GM12878 (cell line): ENCODE data around the gene SLC38A7. TPM values are rescaled to one million over a fixed set of nuclear protein-coding genes. Genes with fewer than 3 reads are reported as not detected.

Experiments used
- ATAC-seq: fragments of 200-7000 bp; cut with Tn5 transposase; 3 replicates; pipeline ENCODE4 v1.9.1; 2020; ENCODE audit warnings: mild to moderate bottlenecking, moderate library complexity
- BruUV-seq: library from RNA; stranded (reverse); fragments of 400-500 nt; replicated peaks from 2 replicates; lab custom pipeline; 2021; lab: Mats Ljungman, UMichigan
- CTCF ChIA-PET: fragments of 300-600 bp; sonication (Branson Sonifier 250); formaldehyde crosslinking; extraction: SDS; loops from one replicate; lab custom pipeline; 2021; ENCODE audit warnings: inconsistent platforms; lab: Yijun Ruan, JAX
- POLR2A ChIA-PET: fragments of 350-600 bp; formaldehyde crosslinking; extraction: SDS; loops from one replicate; lab custom pipeline; 2021; ENCODE audit warnings: inconsistent platforms; lab: Charles Lee
- RAD21 ChIA-PET: fragments of 300-600 bp; sonication (Branson Sonifier 250); formaldehyde crosslinking; loops from one replicate; lab custom pipeline; 2023; ENCODE audit warnings: antibody characterized with exemption; ENCODE audit not compliant: unreplicated experiment; lab: Charles Lee
- SMC1A ChIA-PET: fragments of 300-600 bp; sonication (Branson Sonifier 250); formaldehyde crosslinking; loops from one replicate; lab custom pipeline; 2023; ENCODE audit not compliant: unreplicated experiment, uncharacterized antibody; lab: Charles Lee
- DNase-seq: peaks from one replicate; pipeline ENCODE4 v3.0.0-alpha.2; 2011; ENCODE audit warnings: low read depth, low spot score
- FAIRE-seq: peaks from 3 replicates; lab custom pipeline; 2011; peaks lifted over from hg19 to GRCh38; lab: Jason Lieb, UNC
- H2AFZ ChIP-seq: 2 replicates; pipeline ENCODE4 v1.6.0; 2011; ENCODE audit warnings: low read depth, low read length, control low read depth; ENCODE audit not compliant: control insufficient read depth
- H3K27ac ChIP-seq: 2 replicates; pipeline ENCODE4 v1.5.1; 2011; ENCODE audit warnings: control low read depth; ENCODE audit not compliant: control insufficient read depth, insufficient read depth
- H3K27me3 ChIP-seq, 2 experiments: replicated peaks in 1 of 2; 2 replicates each; pipeline versions ENCODE4 v1.6.0 to v1.6.1; 2011; ENCODE audit warnings: low read length in 1 of 2; ENCODE audit not compliant: control insufficient read depth in 2 of 2, insufficient read depth in 2 of 2
- H3K36me3 ChIP-seq, 2 experiments: 2 replicates each; pipeline ENCODE4 v1.5.1; 2011; ENCODE audit warnings: low read length in 1 of 2; ENCODE audit not compliant: control insufficient read depth in 2 of 2, insufficient read depth in 2 of 2
- H3K4me1 ChIP-seq: 2 replicates; pipeline ENCODE4 v1.6.1; 2011; ENCODE audit warnings: mild to moderate bottlenecking, low read length, moderate library complexity, mixed read lengths; ENCODE audit not compliant: control insufficient read depth, insufficient read depth
- H3K4me2 ChIP-seq: 2 replicates; pipeline ENCODE4 v1.6.0; 2011; ENCODE audit warnings: control low read depth; ENCODE audit not compliant: control insufficient read depth, insufficient read depth
- H3K4me3 ChIP-seq: fragments of 200-600 bp; sonication (generic); 2 replicates; pipeline ENCODE4 v1.5.1; 2016
- H3K79me2 ChIP-seq: 2 replicates; pipeline ENCODE4 v1.6.0; 2011; ENCODE audit warnings: low read length; ENCODE audit not compliant: control insufficient read depth, insufficient read depth
- H3K9ac ChIP-seq: 2 replicates; pipeline ENCODE4 v1.8.0; 2011; ENCODE audit warnings: low read length, control low read depth, mixed read lengths; ENCODE audit not compliant: control insufficient read depth, insufficient read depth
- H3K9me3 ChIP-seq: replicated peaks from 3 replicates; pipeline ENCODE4 v1.5.1; 2011; ENCODE audit warnings: mild to moderate bottlenecking, low read length; ENCODE audit not compliant: control insufficient read depth, insufficient read depth
- H4K20me1 ChIP-seq: 2 replicates; pipeline ENCODE4 v1.6.0; 2011; ENCODE audit not compliant: control insufficient read depth, insufficient read depth
- EP300 ChIP-seq, 2 experiments: fragments of 150-350 bp in 1 of 2; IDR thresholded peaks; 2 replicates each; pipeline ENCODE4 v1.6.1; 2011 to 2012; ENCODE audit warnings: low read depth in 2 of 2, low read length in 2 of 2, borderline replicate concordance in 1 of 2, improper control_type of control experiment in 1 of 2, inconsistent platforms in 1 of 2; ENCODE audit not compliant: control insufficient read depth in 1 of 2
- MAX ChIP-seq: IDR thresholded peaks from 2 replicates; pipeline ENCODE4 v1.6.1; 2012; ENCODE audit warnings: low read depth, low read length, improper control_type of control experiment
- PKNOX1 ChIP-seq: fragments of 450-650 bp; IDR thresholded peaks from 2 replicates; pipeline ENCODE4 v1.6.1; 2016; ENCODE audit warnings: mild to moderate bottlenecking
- SIX5 ChIP-seq: IDR thresholded peaks from 2 replicates; pipeline ENCODE4 v1.6.1; 2011; ENCODE audit warnings: mild to moderate bottlenecking, low read depth, low read length, moderate library complexity; ENCODE audit not compliant: severe bottlenecking
- in situ Hi-C: fragments of 300-500 bp; cut with MboI; formaldehyde crosslinking; loops from 9 replicates; pipeline ENCODE4 v1.14.3; 2018; ENCODE audit warnings: mixed read lengths
- intact Hi-C: fragments of 100-400 bp; cut with micrococcal nuclease; formaldehyde crosslinking; loops from one replicate; pipeline ENCODE4 v1.14.2; 2022; ENCODE audit not compliant: unreplicated experiment
- polyA plus RNA-seq, 11 experiments: library from polyadenylated mRNA; depleted of rRNA in 4 of 11; unstranded in 6 of 11; stranded (reverse) in 5 of 11; fragments of >200 nt; fragmentation: Nextera tagmentation in 4 of 11; fragmentation: Illumina TruSeq in 1 of 11; extraction: Ambion mirVana in 4 of 11; extraction: Trizol in 1 of 11; gene quantifications; 1 replicate in 1 of 11; 2 replicates in 10 of 11; pipeline versions ENCODE4 v1.2.1 to v1.2.3, GENCODE V29; 2011 to 2016; ENCODE audit warnings: inconsistent platforms in 2 of 11, missing spikeins in 2 of 11, low read depth in 1 of 11
- total RNA-seq, 4 experiments: library from RNA; depleted of rRNA in 3 of 4; stranded (reverse); fragments of >200 nt in 3 of 4; fragmentation: Illumina TruSeq in 1 of 4; extraction: Trizol in 1 of 4; gene quantifications; 2 replicates each; pipeline versions ENCODE4 v1.2.1 to v1.2.3, GENCODE V29; 2013 to 2021

SLC38A7 gene
- total and polyA plus RNA-seq, 10 of the 15 experiments (the other 5 are each of a cell fraction or from before 2014, with no cell fraction given), result 1.4 to 7.8 (median 4.7) TPM

GRCh38 chr16:58670946-58671583, 13.5 kb downstream of the SLC38A7 start (continued):
- no peak for TF ChIP-seq PKNOX1
- no peak for TF ChIP-seq SIX5
- no peak for TF ChIP-seq MAX

- H3K4me2 ChIP-seq, result no peak overlapping the region
- no peaks in the 10 kb centered on the region for H3K27me3 ChIP-seq
- ChIA-PET SMC1A (interaction anchor here (1.4 kb wide), 1 partner anchor 9 kb away, joined by 3 read pairs; no protein-coding TSS in a partner anchor), CTCF (interaction anchor here (1.2 kb wide), 2 partner anchors 9 to 86 kb away, joined by 3 to 5 read pairs; no protein-coding TSS in a partner anchor), POLR2A (no interaction called here)
- no peaks in the 10 kb centered on the region for H3K36me3 ChIP-seq
- H2AFZ ChIP-seq, result no peak overlapping the region
- ATAC-seq (no peak), DNase-seq (no peak), FAIRE-seq (no peak)
- in situ Hi-C loops (loop anchor here (25.0 kb wide), 1 partner anchor 333 kb away; no protein-coding TSS in a partner anchor), intact Hi-C loops (no loop called here)
- BruUV-seq, result no TSS peak
- no peaks in the 10 kb centered on the region for H3K4me1 ChIP-seq
- no peaks in the 10 kb centered on the region for H3K9me3 ChIP-seq
- no peak for TF ChIP-seq EP300 (IDR thresholded peaks at IDR 0.05; ENCODE audit: borderline replicate concordance in 1 of 2, control insufficient read depth in 1 of 2, low read depth in 2 of 2, low read length in 2 of 2)
- TF ChIP-seq, all 136 proteins: peak for 0
- H4K20me1 ChIP-seq, result no peaks in the 10 kb centered on the region
- RAD21 ChIA-PET, result no interaction called here
- H3K27ac ChIP-seq, result no peak overlapping the region
- H3K9ac ChIP-seq, result no peak overlapping the region
- H3K79me2 ChIP-seq, result no peaks in the 10 kb centered on the region
- H3K4me3 ChIP-seq, result no peak overlapping the region
These were observed 14.4 kb downstream of the SLC38A7 start for GRCh38 chr16:58670177-58670576.
